Measurements from ENCODE around the gene C19orf12.

C19orf12 gene

GRCh38 chr19:29681422-29682235 lies 33.4 kb downstream of the C19orf12 start:
- Histone ChIP-seq H3F3A (ENCODE audit: control insufficient read depth, insufficient read depth) (no peaks in the 10 kb centered on the region), H3K27me3 (ENCODE audit: control insufficient read depth, low read length) (peaks cover 4% of the 10 kb centered on the region; the same call in 1 of the 2 replicates), H3K36me3 (ENCODE audit: control insufficient read depth, low read length) (no peaks in the 10 kb centered on the region), H3K9me2 (replicated peaks; ENCODE audit: control insufficient read depth, low read length) (no peaks in the 10 kb centered on the region), H3K9me3 (ENCODE audit: control insufficient read depth, insufficient read depth, low read length) (no peaks in the 10 kb centered on the region), H3K4me2 (ENCODE audit: low read length) (no peak overlapping the region), H3K4me1 (ENCODE audit: control insufficient read depth, low read length) (peaks cover 12% of the 10 kb centered on the region), H3K4me3 (ENCODE audit: low read length) (no peak overlapping the region), H3K79me2 (ENCODE audit: control insufficient read depth, low read length) (no peaks in the 10 kb centered on the region), H3K27ac (ENCODE audit: low read depth, low read length) (no peak overlapping the region), H4K20me1 (ENCODE audit: control insufficient read depth, insufficient read depth, low read depth, low read length) (no peaks in the 10 kb centered on the region)
- TF ChIP-seq CTCF (IDR thresholded peaks at IDR 0.05; ENCODE audit: low read depth, low read length, poor library complexity, severe bottlenecking) = no peak
- TF ChIP-seq EZH2phosphoT487 (IDR thresholded peaks at IDR 0.05; ENCODE audit: borderline replicate concordance, low read length) = no peak

GRCh38 chr19:29680937-29681336 lies 34.1 kb downstream of the C19orf12 start:
- Histone ChIP-seq H4K20me1 (ENCODE audit: control insufficient read depth, insufficient read depth, low read depth, low read length) (no peaks in the 10 kb centered on the region), H3K36me3 (ENCODE audit: control insufficient read depth, low read length) (no peaks in the 10 kb centered on the region), H3K27me3 (ENCODE audit: control insufficient read depth, low read length) (peaks cover 4% of the 10 kb centered on the region; the same call in 1 of the 2 replicates), H3K4me1 (ENCODE audit: control insufficient read depth, low read length) (peaks cover 12% of the 10 kb centered on the region), H3K4me3 (ENCODE audit: low read length) (no peak overlapping the region; the same call in 1 of the 2 replicates), H3K9me3 (ENCODE audit: control insufficient read depth, insufficient read depth, low read length) (no peaks in the 10 kb centered on the region), H3K4me2 (ENCODE audit: low read length) (peak overlapping the region; percentile 21; the same call in 1 of the 2 replicates), H3K79me2 (ENCODE audit: control insufficient read depth, low read length) (no peaks in the 10 kb centered on the region), H3K9me2 (replicated peaks; ENCODE audit: control insufficient read depth, low read length) (no peaks in the 10 kb centered on the region), H3K27ac (ENCODE audit: low read depth, low read length) (no peak overlapping the region), H3F3A (ENCODE audit: control insufficient read depth, insufficient read depth) (no peaks in the 10 kb centered on the region)
- TF ChIP-seq EZH2phosphoT487 (IDR thresholded peaks at IDR 0.05; ENCODE audit: borderline replicate concordance, low read length) (no peak), CTCF (IDR thresholded peaks at IDR 0.05; ENCODE audit: low read depth, low read length, poor library complexity, severe bottlenecking) (no peak)

DNA sequence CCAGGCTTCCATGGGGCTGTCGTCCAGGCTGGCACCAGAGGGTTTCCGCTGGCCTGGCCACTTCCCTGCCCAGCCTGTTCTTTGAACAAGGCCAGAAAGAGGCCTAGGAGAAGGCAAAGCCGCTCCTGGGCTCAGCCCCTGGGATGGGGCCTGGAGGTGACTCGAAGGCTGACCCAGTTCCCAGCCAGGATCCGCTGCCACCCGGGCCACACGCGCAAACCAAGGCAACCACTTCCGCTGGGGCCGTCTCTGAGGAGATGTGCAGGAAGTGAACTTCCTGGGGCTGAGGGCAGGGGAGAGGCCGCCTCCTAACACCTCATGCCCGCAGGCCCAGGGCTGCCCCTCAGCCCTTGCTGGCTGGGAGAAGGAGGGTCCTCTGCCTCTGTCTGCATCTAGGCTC lies 34.6 kb downstream of the C19orf12 start:
- Histone ChIP-seq H3K79me2 (ENCODE audit: control insufficient read depth, low read length) (no peaks in the 10 kb centered on the region), H3K4me1 (ENCODE audit: control insufficient read depth, low read length) (peaks cover 12% of the 10 kb centered on the region), H3K4me3 (ENCODE audit: low read length) (no peak overlapping the region; the same call in 1 of the 2 replicates), H3K36me3 (ENCODE audit: control insufficient read depth, low read length) (no peaks in the 10 kb centered on the region), H3K9me3 (ENCODE audit: control insufficient read depth, insufficient read depth, low read length) (no peaks in the 10 kb centered on the region), H4K20me1 (ENCODE audit: control insufficient read depth, insufficient read depth, low read depth, low read length) (no peaks in the 10 kb centered on the region), H3K27ac (ENCODE audit: low read depth, low read length) (no peak overlapping the region), H3K9me2 (replicated peaks; ENCODE audit: control insufficient read depth, low read length) (no peaks in the 10 kb centered on the region), H3K27me3 (ENCODE audit: control insufficient read depth, low read length) (peaks cover 4% of the 10 kb centered on the region; the same call in 1 of the 2 replicates), H3F3A (ENCODE audit: control insufficient read depth, insufficient read depth) (no peaks in the 10 kb centered on the region), H3K4me2 (ENCODE audit: low read length) (peak overlapping the region; percentile 21; the same call in 1 of the 2 replicates)
- no peak for TF ChIP-seq CTCF (IDR thresholded peaks at IDR 0.05; ENCODE audit: low read depth, low read length, poor library complexity, severe bottlenecking)
- TF ChIP-seq EZH2phosphoT487 (IDR thresholded peaks at IDR 0.05; ENCODE audit: borderline replicate concordance, low read length) = no peak

Data from DOHH2 (cell line).